Adrenal gland (tissue), 5 donors: ENCODE results near the gene SPPL2C.

Source experiments
- POLR2A ChIP-seq, 2 donors: fragments of 450-650 bp; IDR thresholded peaks; one replicate each; pipeline ENCODE4 v1.6.1; 2017; ENCODE audit warnings: antibody characterized with exemption in 2 of 2, mild to moderate bottlenecking in 2 of 2, moderate library complexity in 1 of 2
- TF ChIP-seq, protein P1 (sequence below), 6 experiments: fragments of 450-650 bp in 4 of 6; fragments of 200-600 bp in 2 of 6; sonication (generic) in 1 of 6; IDR thresholded peaks; 1 replicate in 5 of 6; 2 replicates in 1 of 6; pipeline versions ENCODE4 v1.5.1 to v1.8.0; 2016 to 2021; ENCODE audit warnings: antibody characterized with exemption in 6 of 6, mild to moderate bottlenecking in 2 of 6, moderate library complexity in 1 of 6
- donor health status: DM: no; HTN: no; CAD: no.

DNA sequence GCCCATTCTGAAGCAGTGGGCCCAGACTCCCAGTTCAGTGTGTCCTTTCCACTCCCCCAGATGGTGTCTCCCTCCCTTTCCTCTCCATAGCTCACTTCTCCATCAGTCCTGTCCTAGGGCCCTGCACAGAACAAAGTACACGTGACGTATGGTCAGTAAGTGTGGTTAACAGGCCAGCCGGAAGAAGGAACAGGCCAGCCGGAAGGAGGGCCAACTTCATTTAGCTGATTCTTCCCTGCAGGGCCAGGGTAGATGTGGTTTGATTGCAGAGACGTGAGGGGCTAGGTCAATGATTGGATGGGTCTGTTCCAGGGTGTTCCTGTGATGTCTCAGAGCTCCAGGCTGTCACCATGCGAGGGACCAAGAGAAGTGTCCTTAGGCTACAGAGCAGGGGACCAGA lies 28.9 kb upstream of the SPPL2C start:
- TF ChIP-seq, protein P1, sequence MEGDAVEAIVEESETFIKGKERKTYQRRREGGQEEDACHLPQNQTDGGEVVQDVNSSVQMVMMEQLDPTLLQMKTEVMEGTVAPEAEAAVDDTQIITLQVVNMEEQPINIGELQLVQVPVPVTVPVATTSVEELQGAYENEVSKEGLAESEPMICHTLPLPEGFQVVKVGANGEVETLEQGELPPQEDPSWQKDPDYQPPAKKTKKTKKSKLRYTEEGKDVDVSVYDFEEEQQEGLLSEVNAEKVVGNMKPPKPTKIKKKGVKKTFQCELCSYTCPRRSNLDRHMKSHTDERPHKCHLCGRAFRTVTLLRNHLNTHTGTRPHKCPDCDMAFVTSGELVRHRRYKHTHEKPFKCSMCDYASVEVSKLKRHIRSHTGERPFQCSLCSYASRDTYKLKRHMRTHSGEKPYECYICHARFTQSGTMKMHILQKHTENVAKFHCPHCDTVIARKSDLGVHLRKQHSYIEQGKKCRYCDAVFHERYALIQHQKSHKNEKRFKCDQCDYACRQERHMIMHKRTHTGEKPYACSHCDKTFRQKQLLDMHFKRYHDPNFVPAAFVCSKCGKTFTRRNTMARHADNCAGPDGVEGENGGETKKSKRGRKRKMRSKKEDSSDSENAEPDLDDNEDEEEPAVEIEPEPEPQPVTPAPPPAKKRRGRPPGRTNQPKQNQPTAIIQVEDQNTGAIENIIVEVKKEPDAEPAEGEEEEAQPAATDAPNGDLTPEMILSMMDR (IDR thresholded peaks at IDR 0.05): no peak
- no peak for TF ChIP-seq POLR2A (IDR thresholded peaks at IDR 0.05)
